ENCODE data around the gene MEX3D.
"Not testable (repeated sequence)": the region's sequence is repeated elsewhere in the genome, so short reads cannot be mapped to it uniquely, and the experiment has no call there.

The MEX3D gene

DNA sequence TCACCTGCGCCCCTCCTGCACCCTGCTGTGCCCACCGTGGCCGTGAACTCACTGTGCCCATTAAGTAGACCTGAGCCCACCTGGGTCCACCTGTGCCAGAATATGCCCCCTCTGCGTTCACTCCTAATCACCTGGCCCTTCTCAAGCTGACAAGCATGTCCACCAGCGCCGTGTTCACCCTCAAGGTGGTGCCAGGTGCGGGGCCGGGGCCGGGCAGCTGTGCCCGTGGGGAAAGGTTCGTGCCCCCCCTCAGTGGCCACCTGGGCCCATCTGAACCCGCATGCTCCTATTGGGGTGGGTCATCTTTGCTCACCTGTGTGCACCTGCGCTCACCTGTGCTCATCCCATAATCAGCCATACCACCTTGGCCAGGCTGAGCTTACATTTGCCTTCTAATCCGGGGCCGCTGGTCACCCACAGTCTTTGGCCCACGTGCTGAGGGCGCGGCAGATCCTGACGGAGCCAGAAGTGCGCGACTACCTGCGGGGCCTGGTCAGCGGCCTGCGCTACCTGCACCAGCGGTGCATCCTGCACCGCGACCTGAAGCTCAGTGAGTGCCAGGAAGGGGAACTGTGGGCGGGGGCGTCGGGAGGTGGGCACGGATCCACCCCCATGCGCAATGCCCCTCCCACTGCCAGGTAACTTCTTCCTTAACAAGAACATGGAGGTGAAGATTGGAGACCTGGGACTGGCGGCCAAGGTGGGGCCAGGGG, 41.9 kb downstream of the MEX3D start:
- no peaks in the 10 kb centered on the region for H3K36me3 Mint-ChIP-seq (ENCODE audit: low read depth)
- no peak overlapping the region for H3K27ac Mint-ChIP-seq
- DNase-seq, result no peak
- H3K4me1 Mint-ChIP-seq (ENCODE audit: low read depth), result peaks cover 7% of the 10 kb centered on the region
- H3K9me3 Mint-ChIP-seq, result no peaks in the 10 kb centered on the region
- H3K4me3 Mint-ChIP-seq, result no peak overlapping the region
- peaks cover 53% of the 10 kb centered on the region for H3K27me3 Mint-ChIP-seq

DNA sequence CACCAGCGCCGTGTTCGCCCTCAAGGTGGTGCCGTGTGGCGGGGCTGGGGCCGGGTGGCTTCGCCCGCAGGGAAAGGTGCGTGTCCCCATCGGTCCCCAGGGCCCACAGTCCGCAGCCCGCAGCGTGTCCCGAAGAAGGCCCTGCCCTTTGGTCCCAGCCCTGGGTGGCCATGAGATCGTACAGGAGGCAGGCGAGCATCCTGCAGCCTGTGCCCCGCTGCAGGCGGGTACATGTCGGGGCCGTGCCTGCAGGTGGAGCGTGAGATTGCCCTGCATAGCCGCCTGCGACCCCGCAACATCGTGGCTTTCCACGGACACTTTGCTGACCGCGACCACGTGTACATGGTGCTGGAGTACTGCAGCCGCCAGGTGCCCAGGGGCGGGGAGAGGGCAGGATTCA, 42.8 kb downstream of the MEX3D start:
- Mint-ChIP-seq H3K4me3 (no peak overlapping the region), H3K27ac (no peak overlapping the region), H3K27me3 (peaks cover 53% of the 10 kb centered on the region), H3K36me3 (ENCODE audit: low read depth) (no peaks in the 10 kb centered on the region), H3K4me1 (ENCODE audit: low read depth) (peaks cover 7% of the 10 kb centered on the region), H3K9me3 (no peaks in the 10 kb centered on the region)
- DNase-seq, result no peak

DNA sequence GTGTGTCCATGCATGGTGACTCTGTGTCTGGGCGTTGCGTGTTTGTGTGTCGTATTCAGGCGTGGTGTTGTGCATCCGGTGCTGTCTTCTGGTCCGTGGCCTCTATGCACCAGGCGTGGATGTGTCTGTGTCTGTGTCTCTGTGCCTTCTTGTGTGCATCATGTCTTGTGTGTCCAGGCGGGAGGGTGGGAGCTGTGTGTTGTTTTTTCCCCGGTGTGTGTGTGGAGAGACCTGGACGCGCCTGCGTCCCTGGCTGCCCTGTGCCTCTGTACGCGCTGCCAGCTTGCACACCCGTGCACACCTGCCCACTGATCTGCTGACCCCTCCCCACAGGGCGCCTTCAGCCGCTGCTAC, 43.2 kb downstream of the MEX3D start:
- Mint-ChIP-seq H3K27ac (no peak overlapping the region), H3K36me3 (ENCODE audit: low read depth) (no peaks in the 10 kb centered on the region), H3K4me3 (no peak overlapping the region), H3K4me1 (ENCODE audit: low read depth) (peaks cover 7% of the 10 kb centered on the region), H3K27me3 (peaks cover 50% of the 10 kb centered on the region), H3K9me3 (no peaks in the 10 kb centered on the region)
- no peak for DNase-seq

DNA sequence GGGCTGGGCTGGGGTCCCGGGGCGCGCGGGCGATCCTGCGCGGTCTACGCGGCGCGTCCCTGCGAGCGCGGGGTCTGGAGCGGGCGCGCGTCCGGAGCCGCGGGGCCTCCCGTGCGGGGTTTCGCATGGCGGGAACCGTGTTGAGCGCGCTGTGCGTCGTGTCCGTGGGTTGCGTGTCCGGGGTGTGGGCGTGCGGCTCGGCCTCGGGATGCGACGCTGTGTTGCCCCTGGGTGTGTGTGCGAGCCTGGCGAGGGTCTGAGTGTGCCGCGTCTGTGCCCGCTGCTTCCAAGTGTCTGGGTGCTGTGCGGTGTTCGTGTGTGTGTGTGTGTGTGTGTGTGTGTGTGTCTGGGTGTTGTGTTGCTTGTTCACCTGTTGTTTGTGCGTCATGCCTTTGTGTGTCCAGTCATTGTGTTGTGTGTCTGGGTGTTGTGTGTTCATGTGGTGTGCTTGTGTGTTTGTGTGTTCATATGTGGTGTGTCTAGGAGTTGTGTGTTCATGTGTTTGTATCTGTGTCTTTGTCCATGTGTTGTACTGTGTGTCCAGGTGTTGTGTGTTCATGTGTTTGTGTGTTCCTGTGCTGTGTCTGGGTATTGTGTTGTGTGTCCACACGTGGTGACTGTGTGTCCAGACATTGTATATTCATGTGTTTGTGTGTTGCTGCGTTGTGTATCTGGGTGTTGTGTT, 43.7 kb downstream of the MEX3D start:
- H3K4me1 Mint-ChIP-seq (ENCODE audit: low read depth), result peaks cover 7% of the 10 kb centered on the region
- no peak overlapping the region for H3K4me3 Mint-ChIP-seq
- H3K36me3 Mint-ChIP-seq (ENCODE audit: low read depth), result no peaks in the 10 kb centered on the region
- no peak for DNase-seq
- H3K9me3 Mint-ChIP-seq, result no peaks in the 10 kb centered on the region
- H3K27me3 Mint-ChIP-seq, result peaks cover 47% of the 10 kb centered on the region
- H3K27ac Mint-ChIP-seq, result no peak overlapping the region

DNA sequence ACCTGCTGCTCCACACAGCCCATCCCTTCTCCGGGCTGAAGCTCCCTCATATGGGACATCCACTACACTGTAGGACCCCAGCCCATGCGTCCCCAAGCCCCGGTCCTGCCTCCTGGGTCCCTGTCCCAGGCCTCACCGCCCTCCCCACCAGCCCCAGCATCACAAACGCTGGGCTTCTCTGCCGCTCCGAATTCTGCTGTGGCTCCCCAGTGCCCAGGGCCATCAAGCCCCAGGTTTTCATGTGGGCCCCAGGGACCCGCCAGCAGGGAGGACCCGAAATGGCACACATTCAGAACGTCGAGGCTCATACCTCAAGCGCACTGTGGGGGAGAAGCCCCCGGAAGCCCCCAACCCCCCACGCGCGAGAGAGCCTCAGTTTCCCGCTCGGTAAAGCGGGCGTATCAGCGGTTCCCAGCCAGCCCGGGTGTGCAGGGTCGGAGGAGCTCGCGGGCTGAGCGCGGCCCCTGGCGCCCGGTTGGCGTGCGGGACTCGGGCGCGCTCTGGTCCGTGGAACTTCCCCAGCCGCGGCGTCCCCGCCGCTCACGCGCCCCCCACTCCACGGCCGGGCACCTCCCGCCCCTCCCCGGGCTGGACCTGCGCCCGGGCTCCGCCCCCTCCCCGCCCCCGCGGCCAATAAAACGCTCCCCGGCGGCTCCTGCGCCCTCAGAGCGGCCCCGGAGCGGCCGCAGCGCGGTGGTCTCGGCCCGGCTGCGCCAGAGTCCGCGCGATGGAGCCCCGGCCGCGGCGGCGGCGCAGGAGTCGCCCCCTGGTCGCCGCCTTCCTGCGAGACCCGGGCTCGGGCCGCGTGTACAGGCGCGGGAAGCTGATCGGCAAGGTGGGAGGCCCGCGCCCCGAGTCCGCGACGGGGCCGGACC, 44.5 kb downstream of the MEX3D start, which contains the start of gene PLK5:
PLK5 (plus strand) TSS at position 666 of the 875 bp plus-strand sequence. CDS start 2,920 bp downstream, outside the sequence.
- no peak for DNase-seq
- peaks cover 7% of the 10 kb centered on the region for H3K4me1 Mint-ChIP-seq (ENCODE audit: low read depth)
- H3K27me3 Mint-ChIP-seq, result peaks cover 47% of the 10 kb centered on the region
- H3K27ac Mint-ChIP-seq, result no peak within 1 kb of the TSS
- H3K36me3 Mint-ChIP-seq (ENCODE audit: low read depth), result no peaks in the 10 kb centered on the region
- no peaks in the 10 kb centered on the region for H3K9me3 Mint-ChIP-seq
- H3K4me3 Mint-ChIP-seq, result no peak within 1 kb of the TSS

DNA sequence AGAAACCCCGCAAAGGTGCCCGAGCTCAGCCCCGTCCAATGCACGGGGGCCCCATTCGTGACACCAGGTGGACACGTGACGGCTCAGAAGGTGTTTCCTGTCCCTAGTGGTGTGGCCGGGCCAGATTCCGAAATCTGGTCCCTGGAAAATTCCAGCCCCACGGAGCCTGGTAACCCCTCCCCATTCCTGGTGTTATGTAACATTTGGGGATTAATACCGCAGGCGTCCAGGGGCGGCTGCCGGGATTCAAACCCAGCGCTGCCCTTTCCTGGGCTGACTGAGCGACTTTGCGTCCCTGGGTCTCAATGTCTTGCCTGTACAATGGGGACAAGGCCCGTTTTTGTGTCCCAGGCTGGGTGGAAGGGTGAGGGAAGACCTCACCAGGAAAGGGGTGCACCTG, 45.3 kb downstream of the MEX3D start:
- Mint-ChIP-seq H3K36me3 (ENCODE audit: low read depth) (no peaks in the 10 kb centered on the region), H3K4me3 (no peak overlapping the region), H3K4me1 (ENCODE audit: low read depth) (peaks cover 7% of the 10 kb centered on the region), H3K27ac (no peak overlapping the region), H3K27me3 (peaks cover 47% of the 10 kb centered on the region), H3K9me3 (no peaks in the 10 kb centered on the region)
- DNase-seq, result no peak

DNA sequence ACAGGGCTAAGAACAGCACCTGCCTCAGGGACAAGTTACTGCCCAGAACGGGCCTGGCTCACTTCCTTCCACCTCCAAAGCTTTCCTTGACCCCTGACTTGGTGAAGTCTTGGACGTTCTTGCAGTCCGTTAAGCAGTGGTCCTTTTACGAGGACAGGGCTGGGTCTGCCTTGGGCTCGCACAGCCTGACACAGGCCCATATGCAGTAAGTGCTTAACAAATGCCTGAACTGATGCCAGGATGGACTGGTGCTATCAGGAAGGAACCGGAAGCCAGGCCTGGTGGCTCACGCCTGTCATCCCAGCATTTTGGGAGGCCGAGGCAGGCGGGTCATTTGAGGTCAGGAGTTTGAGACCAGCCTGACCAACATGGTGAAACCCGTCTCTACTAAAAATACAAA, 46.1 kb downstream of the MEX3D start:
- Mint-ChIP-seq H3K27ac (no peak overlapping the region), H3K9me3 (no peaks in the 10 kb centered on the region), H3K4me1 (ENCODE audit: low read depth) (peaks cover 7% of the 10 kb centered on the region), H3K36me3 (ENCODE audit: low read depth) (no peaks in the 10 kb centered on the region), H3K4me3 (no peak overlapping the region), H3K27me3 (peaks cover 42% of the 10 kb centered on the region)
- no peak for DNase-seq

DNA sequence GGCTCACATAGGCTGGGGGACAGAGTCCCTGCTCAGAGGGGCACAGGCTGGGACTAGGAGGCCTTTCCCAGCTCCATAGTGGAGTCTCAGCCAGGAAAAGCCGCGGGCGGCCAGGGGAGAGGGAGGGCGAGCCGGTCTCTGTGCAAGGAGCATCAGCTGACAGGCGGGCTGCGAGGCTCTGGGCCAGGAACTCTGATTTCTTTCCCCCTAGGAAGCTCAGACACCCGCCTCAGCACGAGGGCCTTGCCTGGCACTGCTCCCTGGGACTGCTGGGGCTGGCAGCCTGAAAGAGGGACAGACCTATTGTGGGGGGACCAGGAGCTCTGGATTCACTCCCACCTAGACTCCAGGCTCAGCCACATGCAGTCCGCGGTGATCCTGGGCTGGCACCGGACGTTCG, 46.5 kb downstream of the MEX3D start:
- peaks cover 7% of the 10 kb centered on the region for H3K4me1 Mint-ChIP-seq (ENCODE audit: low read depth)
- no peak overlapping the region for H3K4me3 Mint-ChIP-seq
- no peaks in the 10 kb centered on the region for H3K9me3 Mint-ChIP-seq
- H3K27ac Mint-ChIP-seq, result no peak overlapping the region
- no peaks in the 10 kb centered on the region for H3K36me3 Mint-ChIP-seq (ENCODE audit: low read depth)
- DNase-seq, result no peak
- peaks cover 38% of the 10 kb centered on the region for H3K27me3 Mint-ChIP-seq

DNA sequence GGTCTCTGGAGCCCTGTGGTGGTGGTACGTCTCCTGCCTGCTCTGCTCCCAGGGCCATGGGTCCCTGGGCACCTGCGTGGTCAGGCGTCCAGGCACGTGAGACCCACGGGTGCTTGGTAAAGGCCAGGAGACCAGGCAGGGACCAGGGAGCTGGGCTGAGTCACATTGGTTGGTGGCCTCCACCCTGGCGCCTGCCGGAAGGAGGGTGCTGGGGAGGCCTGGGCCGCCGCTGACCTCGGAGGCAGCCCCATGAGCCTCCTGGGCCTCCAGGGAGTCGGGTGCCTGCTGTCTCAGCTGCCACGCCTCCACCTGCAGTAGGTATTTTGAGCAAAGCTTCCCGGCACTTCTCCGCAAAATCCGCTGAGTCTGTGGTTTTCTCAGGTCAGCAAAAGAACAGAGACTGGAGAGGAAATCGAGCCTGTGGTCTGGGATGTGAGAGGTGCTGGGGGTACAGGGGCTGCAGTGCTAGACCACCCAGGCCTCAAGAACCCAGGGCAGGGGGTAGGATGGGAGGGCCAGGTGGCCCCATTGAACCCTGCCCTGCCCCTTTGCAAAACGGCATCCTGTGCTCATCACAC, 47.8 kb downstream of the MEX3D start:
- DNase-seq, result no peak
- H3K27me3 Mint-ChIP-seq, result peaks cover 26% of the 10 kb centered on the region
- no peaks in the 10 kb centered on the region for H3K36me3 Mint-ChIP-seq (ENCODE audit: low read depth)
- H3K27ac Mint-ChIP-seq, result no peak overlapping the region
- H3K9me3 Mint-ChIP-seq, result no peaks in the 10 kb centered on the region
- no peak overlapping the region for H3K4me3 Mint-ChIP-seq
- H3K4me1 Mint-ChIP-seq (ENCODE audit: low read depth), result peaks cover 7% of the 10 kb centered on the region

DNA sequence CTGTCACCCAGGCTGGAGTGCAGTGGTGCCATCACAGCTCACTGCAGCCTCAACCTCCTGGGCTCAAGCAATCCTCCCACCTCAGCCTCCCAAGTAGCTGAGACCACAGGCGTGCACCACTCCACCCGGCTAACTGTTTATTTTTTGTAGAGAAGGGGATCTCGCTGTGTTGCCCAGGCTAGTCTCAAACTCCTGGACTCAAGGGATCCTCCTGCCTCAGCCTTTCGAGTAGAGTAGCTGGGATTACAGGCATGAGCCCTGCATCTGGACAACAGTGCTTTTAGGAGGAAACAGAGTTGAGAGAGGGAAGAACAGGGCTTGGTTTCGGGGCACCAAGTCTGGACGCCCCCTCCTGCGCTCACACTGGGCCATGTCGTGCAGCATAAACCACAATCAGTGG, 48.3 kb downstream of the MEX3D start:
- not testable (repeated sequence) for H3K4me3 Mint-ChIP-seq; H3K4me1 Mint-ChIP-seq (ENCODE audit: low read depth); H3K9me3 Mint-ChIP-seq; H3K36me3 Mint-ChIP-seq (ENCODE audit: low read depth); DNase-seq; H3K27ac Mint-ChIP-seq
- peaks cover 21% of the 10 kb centered on the region for H3K27me3 Mint-ChIP-seq

DNA sequence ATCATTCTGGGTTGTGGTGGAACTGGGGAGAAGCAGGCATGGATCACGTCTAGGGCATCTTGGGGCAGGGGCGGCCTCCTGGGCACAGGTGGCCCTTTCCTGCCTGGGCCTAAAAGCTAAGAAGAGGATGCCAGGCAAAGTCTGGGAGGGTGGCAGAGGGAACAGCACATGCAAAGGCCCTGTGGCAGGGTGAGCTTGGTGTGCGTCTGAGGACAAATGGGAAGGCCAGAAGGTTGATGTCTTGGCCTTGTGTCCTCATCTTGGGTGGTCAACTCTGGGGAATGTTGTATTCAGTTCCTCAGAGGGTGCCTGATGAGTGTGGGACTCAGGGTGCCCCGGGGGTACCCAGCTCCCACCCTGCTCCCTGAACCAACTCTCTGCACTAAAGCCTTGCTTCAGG, 49.7 kb downstream of the MEX3D start:
- Mint-ChIP-seq H3K4me3 (no peak overlapping the region), H3K27ac (no peak overlapping the region), H3K4me1 (ENCODE audit: low read depth) (no peaks in the 10 kb centered on the region), H3K9me3 (no peaks in the 10 kb centered on the region), H3K27me3 (peaks cover 16% of the 10 kb centered on the region), H3K36me3 (ENCODE audit: low read depth) (no peaks in the 10 kb centered on the region)
- DNase-seq, result no peak

DNA sequence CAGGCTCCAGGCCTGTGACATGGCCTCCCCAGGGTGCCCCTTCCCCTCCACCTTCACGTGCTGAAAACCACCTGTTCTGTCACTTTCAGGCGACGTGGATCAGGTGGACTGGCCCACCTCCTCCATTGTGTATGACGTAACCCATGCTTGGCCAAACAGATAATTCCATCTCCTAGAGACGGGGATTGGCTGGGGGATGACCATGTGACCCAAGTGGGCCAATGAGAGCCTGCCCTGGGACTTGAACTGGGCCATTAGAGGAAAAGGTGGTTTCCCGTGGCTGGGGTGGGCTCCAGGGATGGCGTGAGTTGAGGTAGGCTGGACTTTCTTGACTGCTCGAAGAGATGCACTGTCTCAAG, 51.8 kb downstream of the MEX3D start:
- H3K9me3 Mint-ChIP-seq, result no peaks in the 10 kb centered on the region
- peaks cover 3% of the 10 kb centered on the region for H3K27me3 Mint-ChIP-seq
- H3K4me3 Mint-ChIP-seq, result no peak overlapping the region
- H3K27ac Mint-ChIP-seq, result no peak overlapping the region
- H3K36me3 Mint-ChIP-seq (ENCODE audit: low read depth), result no peaks in the 10 kb centered on the region
- no peak for DNase-seq
- peaks cover 7% of the 10 kb centered on the region for H3K4me1 Mint-ChIP-seq (ENCODE audit: low read depth)

DNA sequence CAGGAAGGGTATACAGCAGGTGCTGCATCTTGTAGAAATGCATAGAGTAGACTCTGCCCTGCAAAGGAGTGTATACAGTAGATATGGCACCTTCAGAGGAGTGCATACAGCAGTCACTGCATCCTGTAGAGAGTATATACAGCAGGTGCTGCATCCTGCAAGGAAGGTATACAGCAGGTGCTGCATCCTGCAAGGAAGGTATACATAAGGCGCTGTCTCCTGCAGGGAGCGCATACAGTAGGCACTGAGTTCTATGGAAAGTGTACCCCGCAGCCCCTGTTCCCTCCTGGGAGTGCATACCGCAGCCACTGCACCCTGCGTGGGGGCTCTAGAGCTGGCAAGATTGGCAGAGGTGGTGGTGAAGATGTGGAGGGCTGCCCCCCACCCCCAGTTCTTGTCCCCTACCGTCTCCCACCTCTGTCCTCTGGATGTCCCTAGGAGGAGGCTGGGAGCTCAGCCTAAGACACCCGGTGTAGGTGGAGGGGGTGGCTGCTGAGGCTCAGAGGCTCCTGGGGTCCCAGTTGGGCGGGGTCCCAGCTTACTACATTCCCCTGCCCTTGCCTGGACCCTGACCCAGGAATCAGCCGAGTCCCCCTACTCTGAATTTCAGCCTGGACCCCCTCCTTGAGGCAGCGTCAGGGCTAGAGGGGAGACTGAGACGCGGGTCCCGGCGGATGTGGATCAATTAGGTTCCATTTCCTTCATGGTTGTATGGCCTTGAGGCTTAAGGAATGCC, 53.0 kb downstream of the MEX3D start:
- peaks cover 10% of the 10 kb centered on the region for H3K4me1 Mint-ChIP-seq (ENCODE audit: low read depth)

DNA sequence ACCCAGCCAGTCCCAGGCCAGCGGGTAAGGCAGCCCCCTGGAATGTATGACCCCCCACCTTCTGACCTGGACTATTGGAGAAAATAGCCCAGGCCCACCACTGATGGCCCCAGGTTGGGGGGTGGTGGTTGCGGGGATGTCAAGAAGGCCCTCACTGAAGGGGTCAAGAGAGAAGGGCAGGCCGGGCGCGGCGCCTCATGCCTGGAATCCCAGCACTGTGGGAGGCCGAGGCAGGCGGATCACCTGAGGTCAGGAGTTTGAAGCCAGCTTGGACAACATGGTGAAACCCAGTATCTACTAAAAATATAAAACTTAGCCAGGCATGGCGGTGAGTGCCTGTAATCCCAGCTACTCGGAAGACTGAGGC, 53.8 kb downstream of the MEX3D start:
- Mint-ChIP-seq H3K36me3 (ENCODE audit: low read depth) (peaks cover 2% of the 10 kb centered on the region), H3K27me3 (peaks cover 3% of the 10 kb centered on the region), H3K4me1 (ENCODE audit: low read depth) (peaks cover 16% of the 10 kb centered on the region), H3K4me3 (no peak overlapping the region), H3K27ac (no peak overlapping the region), H3K9me3 (no peaks in the 10 kb centered on the region)
- no peak for DNase-seq

More for the DNA sequence above, 53.0 kb downstream of the MEX3D start:
- Mint-ChIP-seq H3K27me3 (peaks cover 3% of the 10 kb centered on the region), H3K4me3 (no peak overlapping the region), H3K36me3 (ENCODE audit: low read depth) (no peaks in the 10 kb centered on the region), H3K27ac (no peak overlapping the region), H3K9me3 (no peaks in the 10 kb centered on the region)
- DNase-seq, result no peak

Measured in activated T-cell treated with anti-CD3 and anti-CD28 coated beads, Interleukin-2, amount 50 U/mL, for 24 hours (primary cell).